Tibial nerve (tissue), 3 donors: Measurements from ENCODE around the gene SINHCAF.

ENCODE experiments used
- POLR2A ChIP-seq, 2 donors: fragments of 450-650 bp; IDR thresholded peaks; one replicate each; pipeline ENCODE4 v1.6.1; 2017; ENCODE audit warnings: antibody characterized with exemption in 2 of 2, mild to moderate bottlenecking in 2 of 2, moderate library complexity in 2 of 2
- TF ChIP-seq, protein P1 (sequence below), 5 experiments: fragments of 200-600 bp in 3 of 5; fragments of 450-650 bp in 2 of 5; sonication (generic) in 3 of 5; IDR thresholded peaks; one replicate each; pipeline ENCODE4 v1.5.1; 2016 to 2019; ENCODE audit warnings: antibody characterized with exemption in 5 of 5, mild to moderate bottlenecking in 3 of 5, moderate library complexity in 2 of 5

- TF ChIP-seq POLR2A (IDR thresholded peaks at IDR 0.05), result no peak
- TF ChIP-seq, protein P1, sequence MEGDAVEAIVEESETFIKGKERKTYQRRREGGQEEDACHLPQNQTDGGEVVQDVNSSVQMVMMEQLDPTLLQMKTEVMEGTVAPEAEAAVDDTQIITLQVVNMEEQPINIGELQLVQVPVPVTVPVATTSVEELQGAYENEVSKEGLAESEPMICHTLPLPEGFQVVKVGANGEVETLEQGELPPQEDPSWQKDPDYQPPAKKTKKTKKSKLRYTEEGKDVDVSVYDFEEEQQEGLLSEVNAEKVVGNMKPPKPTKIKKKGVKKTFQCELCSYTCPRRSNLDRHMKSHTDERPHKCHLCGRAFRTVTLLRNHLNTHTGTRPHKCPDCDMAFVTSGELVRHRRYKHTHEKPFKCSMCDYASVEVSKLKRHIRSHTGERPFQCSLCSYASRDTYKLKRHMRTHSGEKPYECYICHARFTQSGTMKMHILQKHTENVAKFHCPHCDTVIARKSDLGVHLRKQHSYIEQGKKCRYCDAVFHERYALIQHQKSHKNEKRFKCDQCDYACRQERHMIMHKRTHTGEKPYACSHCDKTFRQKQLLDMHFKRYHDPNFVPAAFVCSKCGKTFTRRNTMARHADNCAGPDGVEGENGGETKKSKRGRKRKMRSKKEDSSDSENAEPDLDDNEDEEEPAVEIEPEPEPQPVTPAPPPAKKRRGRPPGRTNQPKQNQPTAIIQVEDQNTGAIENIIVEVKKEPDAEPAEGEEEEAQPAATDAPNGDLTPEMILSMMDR (IDR thresholded peaks at IDR 0.05), result no peak
These were observed 77.6 kb downstream of the SINHCAF start for GRCh38 chr12:31248337-31248736.
